Astrocyte of the cerebellum (primary cell): ENCODE results near the gene RPL36A.

Experiments
- DNase-seq: peaks from one replicate; pipeline ENCODE4 v3.0.0-alpha.2; 2011; ENCODE audit warnings: low read depth
- H3K4me3 ChIP-seq: 2 replicates; pipeline ENCODE4 v1.5.1; 2011; ENCODE audit warnings: mild to moderate bottlenecking, low read depth, low read length, moderate library complexity
- CTCF ChIP-seq: IDR thresholded peaks from 2 replicates; pipeline ENCODE4 v1.5.1; 2012; ENCODE audit warnings: low read length, low read depth, moderate library complexity, mild to moderate bottlenecking; ENCODE audit errors: missing control alignments
- in situ Hi-C: cut with HindIII; loops from 2 replicates; pipeline ENCODE4 v1.10.0; 2017; ENCODE audit warnings: low sequenced_read_pairs

RPL36A gene

GRCh38 chrX:101390664-101391525 is at the start of gene RPL36A:
Gene RPL36A, plus strand, starts transcription at chrX:101391011. Its CDS starts 33 bp downstream, at chrX:101391044.
- in situ Hi-C loops = no loop called here
- TF ChIP-seq CTCF = peak; percentile 73
- peak within 1 kb of the TSS; percentile 59 for H3K4me3 ChIP-seq
- peak; percentile 76 for DNase-seq

GRCh38 chrX:101347859-101348451 is 42.9 kb upstream of the RPL36A start:
- in situ Hi-C loops = no loop called here
- peak overlapping the region; percentile 72 for H3K4me3 ChIP-seq
- DNase-seq = no peak
- no peak for TF ChIP-seq CTCF

- in situ Hi-C loops = no loop called here
- no peak for TF ChIP-seq CTCF
- H3K4me3 ChIP-seq = peak within 1 kb of the TSS; percentile 72
Measured at GRCh38 chrX:101348452-101349192, 42.2 kb upstream of the RPL36A start, which contains the start of gene TIMM8A. Gene TIMM8A, minus strand, starts transcription at chrX:101348742. Its CDS starts 78 bp downstream, at chrX:101348664.

GRCh38 chrX:101349193-101349562 is 41.6 kb upstream of the RPL36A start:
- in situ Hi-C loops = no loop called here
- peak overlapping the region; percentile 72 for H3K4me3 ChIP-seq
- DNase-seq = no peak
- no peak for TF ChIP-seq CTCF

More at GRCh38 chrX:101348452-101349192, 42.2 kb upstream of the RPL36A start, which contains the start of gene TIMM8A:
- DNase-seq = no peak

- in situ Hi-C loops = no loop called here
- DNase-seq = no peak
- H3K4me3 ChIP-seq = no peak overlapping the region
- peak; percentile 41 for TF ChIP-seq CTCF
Measured at GRCh38 chrX:101357166-101357795, 33.5 kb upstream of the RPL36A start.

- in situ Hi-C loops = no loop called here
- TF ChIP-seq CTCF = no peak
- no peak for DNase-seq
- no peak overlapping the region for H3K4me3 ChIP-seq
Measured at GRCh38 chrX:101359966-101360365, 30.8 kb upstream of the RPL36A start.
